DMS53 (cell line): ENCODE results near the gene ISL2.
A peak's percentile ranks its signal among the peaks of the same experiment; 100 is the strongest.

Experiments used
- DNase-seq: peaks from one replicate; lab custom pipeline; 2025; lab: John Stamatoyannopoulos, UW

The ISL2 gene

GRCh38 chr15:76342058-76342381, 5.4 kb downstream of the ISL2 start:
- no peak for DNase-seq

GRCh38 chr15:76342382-76343201, 6.0 kb downstream of the ISL2 start:
- DNase-seq = peak; percentile 13

GRCh38 chr15:76343313-76343996, 6.9 kb downstream of the ISL2 start:
- no peak for DNase-seq

- DNase-seq = no peak
Measured at GRCh38 chr15:76344893-76345582, 8.5 kb downstream of the ISL2 start.

GRCh38 chr15:76345583-76345879, 9.0 kb downstream of the ISL2 start:
- DNase-seq = no peak

- peak; percentile 48 for DNase-seq
Measured at GRCh38 chr15:76345880-76346668, 9.5 kb downstream of the ISL2 start.

- DNase-seq = no peak
Measured at GRCh38 chr15:76346669-76347481, 10.3 kb downstream of the ISL2 start.

GRCh38 chr15:76347482-76348055, 11.0 kb downstream of the ISL2 start:
- DNase-seq = no peak

- no peak for DNase-seq
Measured at GRCh38 chr15:76349301-76350070, 12.9 kb downstream of the ISL2 start.

- no peak for DNase-seq
Measured at GRCh38 chr15:76353023-76353577, 16.5 kb downstream of the ISL2 start.

- no peak for DNase-seq
Measured at GRCh38 chr15:76353903-76354302, 17.3 kb downstream of the ISL2 start.

GRCh38 chr15:76354823-76355440, 18.4 kb downstream of the ISL2 start:
- DNase-seq = no peak

GRCh38 chr15:76358453-76358852, 21.9 kb downstream of the ISL2 start:
- DNase-seq = no peak

GRCh38 chr15:76359152-76359551, 22.6 kb downstream of the ISL2 start:
- no peak for DNase-seq

GRCh38 chr15:76360416-76360815, 23.8 kb downstream of the ISL2 start:
- DNase-seq = no peak

GRCh38 chr15:76363251-76363650, 26.7 kb downstream of the ISL2 start:
- DNase-seq = no peak

- peak; percentile 29 for DNase-seq
Measured at GRCh38 chr15:76366714-76367113, 30.1 kb downstream of the ISL2 start.

GRCh38 chr15:76368122-76368621, 31.6 kb downstream of the ISL2 start:
- no peak for DNase-seq

GRCh38 chr15:76376029-76376428, 39.5 kb downstream of the ISL2 start:
- no peak for DNase-seq
